HEK293 (cell line): Measurements from ENCODE around the gene CES1.

Experiments
- CTCF ChIA-PET: fragments of 350-600 bp; formaldehyde crosslinking; extraction: SDS; loops from one replicate; lab custom pipeline; 2021; ENCODE audit warnings: antibody characterized with exemption; lab: Yijun Ruan, JAX
- POLR2A ChIA-PET: fragments of 300-600 bp; formaldehyde crosslinking; extraction: SDS; loops from one replicate; lab custom pipeline; 2020; ENCODE audit warnings: antibody characterized with exemption, inconsistent platforms; lab: Yijun Ruan, JAX
- H3K27ac ChIP-seq: fragments of 200-500 bp; sonication (Bioruptor generic); 2 replicates; pipeline ENCODE4 v1.5.1; 2014; ENCODE audit warnings: low read depth, low read length, control low read depth, inconsistent platforms; ENCODE audit errors: extremely low read depth
- H3K36me3 ChIP-seq, 2 experiments: fragments of 200-500 bp in 1 of 2; sonication (Bioruptor generic) in 1 of 2; 1 replicate in 1 of 2; 2 replicates in 1 of 2; pipeline ENCODE4 v1.5.1; 2014 to 2017; ENCODE audit warnings: inconsistent platforms in 2 of 2, low read length in 2 of 2; ENCODE audit not compliant: control insufficient read depth in 2 of 2, insufficient read depth in 1 of 2
- H3K4me1 ChIP-seq: fragments of 200-500 bp; sonication (Bioruptor generic); 2 replicates; pipeline ENCODE4 v1.5.1; 2014; ENCODE audit warnings: mild to moderate bottlenecking, low read length, inconsistent platforms; ENCODE audit not compliant: control insufficient read depth, insufficient read depth
- H3K4me3 ChIP-seq: 2 replicates; pipeline ENCODE4 v1.5.1; 2011; ENCODE audit warnings: low read depth, mild to moderate bottlenecking, control low read depth, low read length, moderate library complexity
- H3K9me3 ChIP-seq: fragments of 200-500 bp; sonication (Bioruptor generic); 2 replicates; pipeline ENCODE4 v1.5.1; 2014; ENCODE audit warnings: low read depth, low read length, inconsistent platforms; ENCODE audit not compliant: control insufficient read depth, insufficient read depth
- GLIS1 ChIP-seq: fragments of 450-650 bp; formaldehyde crosslinking; IDR thresholded peaks from 2 replicates; pipeline ENCODE4 v1.5.1; 2016; ENCODE audit warnings: missing biosample characterization, missing genetic modification characterization
- MZF1 ChIP-seq: fragments of 450-650 bp; formaldehyde crosslinking; IDR thresholded peaks from 2 replicates; pipeline ENCODE4 v1.5.1; 2017; ENCODE audit warnings: missing biosample characterization, missing genetic modification characterization, borderline replicate concordance
- ZFP3 ChIP-seq: fragments of 450-650 bp; formaldehyde crosslinking; IDR thresholded peaks from 2 replicates; pipeline ENCODE4 v1.5.1; 2016; ENCODE audit warnings: low read depth, missing biosample characterization, missing genetic modification characterization
- ZNF146 ChIP-seq: fragments of 450-650 bp; formaldehyde crosslinking; IDR thresholded peaks from 2 replicates; pipeline ENCODE4 v1.5.1; 2016; ENCODE audit warnings: missing biosample characterization, missing genetic modification characterization
- ZNF16 ChIP-seq: fragments of 450-650 bp; formaldehyde crosslinking; IDR thresholded peaks from 2 replicates; pipeline ENCODE4 v1.5.1; 2016; ENCODE audit warnings: low read depth, missing biosample characterization, missing genetic modification characterization
- ZNF174 ChIP-seq: fragments of 450-650 bp; formaldehyde crosslinking; IDR thresholded peaks from 2 replicates; pipeline ENCODE4 v1.5.0; 2017; ENCODE audit warnings: missing biosample characterization, mild to moderate bottlenecking, missing genetic modification characterization
- ZNF2 ChIP-seq: fragments of 450-650 bp; formaldehyde crosslinking; IDR thresholded peaks from 2 replicates; pipeline ENCODE4 v1.5.1; 2016; ENCODE audit warnings: missing biosample characterization, missing genetic modification characterization
- ZNF324 ChIP-seq: fragments of 450-650 bp; formaldehyde crosslinking; IDR thresholded peaks from 2 replicates; pipeline ENCODE4 v1.5.1; 2016; ENCODE audit warnings: missing biosample characterization, missing genetic modification characterization
- ZNF404 ChIP-seq: fragments of 450-650 bp; formaldehyde crosslinking; IDR thresholded peaks from 2 replicates; pipeline ENCODE4 v1.5.1; 2017; ENCODE audit warnings: missing biosample characterization, missing genetic modification characterization
- ZNF426 ChIP-seq: fragments of 450-650 bp; formaldehyde crosslinking; IDR thresholded peaks from 2 replicates; pipeline ENCODE4 v1.5.1; 2017; ENCODE audit warnings: missing biosample characterization, missing genetic modification characterization, mild to moderate bottlenecking, inconsistent platforms, moderate library complexity
- ZNF473 ChIP-seq: fragments of 450-650 bp; formaldehyde crosslinking; IDR thresholded peaks from 2 replicates; pipeline ENCODE4 v1.5.1; 2017; ENCODE audit warnings: missing biosample characterization, missing genetic modification characterization
- ZNF544 ChIP-seq: fragments of 450-650 bp; formaldehyde crosslinking; IDR thresholded peaks from 2 replicates; pipeline ENCODE4 v1.5.0; 2017; ENCODE audit warnings: missing biosample characterization, missing genetic modification characterization
- ZNF548 ChIP-seq: fragments of 450-650 bp; formaldehyde crosslinking; IDR thresholded peaks from 2 replicates; pipeline ENCODE4 v1.5.1; 2016; ENCODE audit warnings: missing biosample characterization, missing genetic modification characterization
- ZNF561 ChIP-seq: fragments of 450-650 bp; IDR thresholded peaks from 2 replicates; pipeline ENCODE4 v1.5.1; 2018; ENCODE audit warnings: missing biosample characterization, missing genetic modification characterization, borderline replicate concordance
- ZNF654 ChIP-seq: fragments of 450-650 bp; formaldehyde crosslinking; IDR thresholded peaks from 2 replicates; pipeline ENCODE4 v1.5.1; 2016; ENCODE audit warnings: low read depth, missing biosample characterization, missing genetic modification characterization
- ZNF658 ChIP-seq: fragments of 450-650 bp; formaldehyde crosslinking; IDR thresholded peaks from 2 replicates; pipeline ENCODE4; 2016; ENCODE audit warnings: missing biosample characterization, missing genetic modification characterization
- ZSCAN30 ChIP-seq: fragments of 450-650 bp; IDR thresholded peaks from 2 replicates; pipeline ENCODE4 v1.5.1; 2018; ENCODE audit warnings: missing biosample characterization, mild to moderate bottlenecking, missing genetic modification characterization, moderate library complexity
- TF ChIP-seq, protein P1 (sequence below): fragments of 450-650 bp; formaldehyde crosslinking; IDR thresholded peaks from 2 replicates; pipeline ENCODE4 v1.5.1; 2017; ENCODE audit warnings: missing biosample characterization, mild to moderate bottlenecking, missing genetic modification characterization, moderate library complexity
- TF ChIP-seq, protein P2 (sequence below): fragments of 450-650 bp; formaldehyde crosslinking; IDR thresholded peaks from 2 replicates; pipeline ENCODE4 v1.5.1; 2016; ENCODE audit warnings: missing biosample characterization, missing genetic modification characterization
- TF ChIP-seq, protein P3 (sequence below): fragments of 450-650 bp; formaldehyde crosslinking; IDR thresholded peaks from 2 replicates; pipeline ENCODE4 v1.5.0; 2017; ENCODE audit warnings: missing biosample characterization, missing genetic modification characterization, borderline replicate concordance
- TF ChIP-seq, protein P4 (sequence below): fragments of 450-650 bp; formaldehyde crosslinking; IDR thresholded peaks from 2 replicates; pipeline ENCODE4 v1.5.1; 2016; ENCODE audit warnings: missing biosample characterization, missing genetic modification characterization
- TF ChIP-seq, protein P5 (sequence below): fragments of 450-650 bp; formaldehyde crosslinking; IDR thresholded peaks from 2 replicates; pipeline ENCODE4 v1.5.1; 2016; ENCODE audit warnings: missing biosample characterization, missing genetic modification characterization

Gene CES1

DNA sequence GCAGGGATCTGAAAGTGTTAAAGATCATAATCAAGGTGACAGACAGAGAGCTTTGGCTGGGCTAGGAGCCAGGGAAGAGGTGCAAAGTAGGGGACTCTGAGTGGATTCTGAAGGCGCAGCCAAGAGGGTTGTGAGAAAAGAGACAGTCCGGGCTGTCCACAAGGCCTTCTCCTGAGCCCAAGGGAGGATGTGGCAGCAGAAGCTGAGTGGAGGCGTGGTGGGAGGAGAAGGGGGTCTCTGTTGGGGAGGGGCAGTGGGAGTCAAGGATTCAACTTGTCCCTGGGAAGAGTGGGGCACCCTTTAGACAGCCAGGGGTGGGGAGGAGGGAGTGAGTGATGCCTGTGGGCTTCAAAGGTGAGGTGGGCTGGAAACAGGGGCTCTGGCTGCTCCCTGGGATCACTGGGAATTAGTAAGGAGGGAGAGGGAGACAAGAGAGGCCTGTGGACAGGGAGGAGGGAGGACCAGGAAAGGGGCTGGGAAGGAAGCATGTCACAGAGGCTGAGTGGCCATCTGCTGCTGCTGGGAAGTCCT lies 10.6 kb downstream of the CES1 start (continued):
- TF ChIP-seq, protein P1, sequence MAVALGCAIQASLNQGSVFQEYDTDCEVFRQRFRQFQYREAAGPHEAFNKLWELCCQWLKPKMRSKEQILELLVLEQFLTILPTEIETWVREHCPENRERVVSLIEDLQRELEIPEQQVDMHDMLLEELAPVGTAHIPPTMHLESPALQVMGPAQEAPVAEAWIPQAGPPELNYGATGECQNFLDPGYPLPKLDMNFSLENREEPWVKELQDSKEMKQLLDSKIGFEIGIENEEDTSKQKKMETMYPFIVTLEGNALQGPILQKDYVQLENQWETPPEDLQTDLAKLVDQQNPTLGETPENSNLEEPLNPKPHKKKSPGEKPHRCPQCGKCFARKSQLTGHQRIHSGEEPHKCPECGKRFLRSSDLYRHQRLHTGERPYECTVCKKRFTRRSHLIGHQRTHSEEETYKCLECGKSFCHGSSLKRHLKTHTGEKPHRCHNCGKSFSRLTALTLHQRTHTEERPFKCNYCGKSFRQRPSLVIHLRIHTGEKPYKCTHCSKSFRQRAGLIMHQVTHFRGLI (tag by site-specific recombination) = no peak
- TF ChIP-seq, protein P2, sequence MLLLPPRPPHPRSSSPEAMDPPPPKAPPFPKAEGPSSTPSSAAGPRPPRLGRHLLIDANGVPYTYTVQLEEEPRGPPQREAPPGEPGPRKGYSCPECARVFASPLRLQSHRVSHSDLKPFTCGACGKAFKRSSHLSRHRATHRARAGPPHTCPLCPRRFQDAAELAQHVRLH = no peak
- TF ChIP-seq, protein P3, sequence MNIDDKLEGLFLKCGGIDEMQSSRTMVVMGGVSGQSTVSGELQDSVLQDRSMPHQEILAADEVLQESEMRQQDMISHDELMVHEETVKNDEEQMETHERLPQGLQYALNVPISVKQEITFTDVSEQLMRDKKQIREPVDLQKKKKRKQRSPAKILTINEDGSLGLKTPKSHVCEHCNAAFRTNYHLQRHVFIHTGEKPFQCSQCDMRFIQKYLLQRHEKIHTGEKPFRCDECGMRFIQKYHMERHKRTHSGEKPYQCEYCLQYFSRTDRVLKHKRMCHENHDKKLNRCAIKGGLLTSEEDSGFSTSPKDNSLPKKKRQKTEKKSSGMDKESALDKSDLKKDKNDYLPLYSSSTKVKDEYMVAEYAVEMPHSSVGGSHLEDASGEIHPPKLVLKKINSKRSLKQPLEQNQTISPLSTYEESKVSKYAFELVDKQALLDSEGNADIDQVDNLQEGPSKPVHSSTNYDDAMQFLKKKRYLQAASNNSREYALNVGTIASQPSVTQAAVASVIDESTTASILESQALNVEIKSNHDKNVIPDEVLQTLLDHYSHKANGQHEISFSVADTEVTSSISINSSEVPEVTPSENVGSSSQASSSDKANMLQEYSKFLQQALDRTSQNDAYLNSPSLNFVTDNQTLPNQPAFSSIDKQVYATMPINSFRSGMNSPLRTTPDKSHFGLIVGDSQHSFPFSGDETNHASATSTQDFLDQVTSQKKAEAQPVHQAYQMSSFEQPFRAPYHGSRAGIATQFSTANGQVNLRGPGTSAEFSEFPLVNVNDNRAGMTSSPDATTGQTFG = no peak
- no peak for TF ChIP-seq ZNF544
- TF ChIP-seq, protein P4, sequence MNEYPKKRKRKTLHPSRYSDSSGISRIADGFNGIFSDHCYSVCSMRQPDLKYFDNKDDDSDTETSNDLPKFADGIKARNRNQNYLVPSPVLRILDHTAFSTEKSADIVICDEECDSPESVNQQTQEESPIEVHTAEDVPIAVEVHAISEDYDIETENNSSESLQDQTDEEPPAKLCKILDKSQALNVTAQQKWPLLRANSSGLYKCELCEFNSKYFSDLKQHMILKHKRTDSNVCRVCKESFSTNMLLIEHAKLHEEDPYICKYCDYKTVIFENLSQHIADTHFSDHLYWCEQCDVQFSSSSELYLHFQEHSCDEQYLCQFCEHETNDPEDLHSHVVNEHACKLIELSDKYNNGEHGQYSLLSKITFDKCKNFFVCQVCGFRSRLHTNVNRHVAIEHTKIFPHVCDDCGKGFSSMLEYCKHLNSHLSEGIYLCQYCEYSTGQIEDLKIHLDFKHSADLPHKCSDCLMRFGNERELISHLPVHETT (tag by site-specific recombination) = no peak
- no peak for TF ChIP-seq MZF1 (tag by site-specific recombination)

DNA sequence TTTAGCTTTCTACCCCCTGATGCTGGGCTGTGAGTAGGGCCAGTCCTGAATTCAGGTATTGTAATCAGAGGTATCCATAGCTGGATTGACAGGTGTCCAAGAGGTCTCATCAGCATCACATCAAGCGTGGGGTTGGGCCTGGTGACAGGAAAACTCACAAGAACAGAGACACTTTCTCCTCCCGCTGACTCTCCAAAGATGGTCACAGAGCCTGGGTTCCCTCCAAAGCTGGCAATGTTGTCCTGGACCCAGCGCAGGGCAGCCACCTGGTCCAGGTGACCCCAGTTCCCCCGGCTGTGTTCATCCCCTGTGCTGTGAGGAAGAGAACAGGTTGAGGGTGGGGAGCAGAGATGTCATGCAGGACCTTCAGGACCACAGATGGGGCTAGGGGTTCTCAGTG lies 11.7 kb downstream of the CES1 start:
- CTCF ChIA-PET = interaction anchor here (0.6 kb wide), 1 partner anchor 20 kb away, joined by 3 read pairs; no protein-coding TSS in a partner anchor
- Histone ChIP-seq H3K4me3 (no peak overlapping the region), H3K36me3 (no peaks in the 10 kb centered on the region), H3K9me3 (no peaks in the 10 kb centered on the region), H3K4me1 (no peaks in the 10 kb centered on the region), H3K27ac (no peak overlapping the region)
- POLR2A ChIA-PET = no interaction called here
- TF ChIP-seq, protein P5, sequence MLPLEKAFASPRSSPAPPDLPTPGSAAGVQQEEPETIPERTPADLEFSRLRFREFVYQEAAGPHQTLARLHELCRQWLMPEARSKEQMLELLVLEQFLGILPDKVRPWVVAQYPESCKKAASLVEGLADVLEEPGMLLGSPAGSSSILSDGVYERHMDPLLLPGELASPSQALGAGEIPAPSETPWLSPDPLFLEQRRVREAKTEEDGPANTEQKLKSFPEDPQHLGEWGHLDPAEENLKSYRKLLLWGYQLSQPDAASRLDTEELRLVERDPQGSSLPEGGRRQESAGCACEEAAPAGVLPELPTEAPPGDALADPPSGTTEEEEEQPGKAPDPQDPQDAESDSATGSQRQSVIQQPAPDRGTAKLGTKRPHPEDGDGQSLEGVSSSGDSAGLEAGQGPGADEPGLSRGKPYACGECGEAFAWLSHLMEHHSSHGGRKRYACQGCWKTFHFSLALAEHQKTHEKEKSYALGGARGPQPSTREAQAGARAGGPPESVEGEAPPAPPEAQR (tag by site-specific recombination) = no peak
- TF ChIP-seq ZNF473 (tag by site-specific recombination) = no peak
- no peak for TF ChIP-seq ZNF324
- TF ChIP-seq ZNF548 = no peak
- no peak for TF ChIP-seq ZNF404 (tag by site-specific recombination)
- TF ChIP-seq GLIS1 (tag by site-specific recombination) = no peak
- TF ChIP-seq ZFP3 = no peak
- TF ChIP-seq ZSCAN30 = no peak

DNA sequence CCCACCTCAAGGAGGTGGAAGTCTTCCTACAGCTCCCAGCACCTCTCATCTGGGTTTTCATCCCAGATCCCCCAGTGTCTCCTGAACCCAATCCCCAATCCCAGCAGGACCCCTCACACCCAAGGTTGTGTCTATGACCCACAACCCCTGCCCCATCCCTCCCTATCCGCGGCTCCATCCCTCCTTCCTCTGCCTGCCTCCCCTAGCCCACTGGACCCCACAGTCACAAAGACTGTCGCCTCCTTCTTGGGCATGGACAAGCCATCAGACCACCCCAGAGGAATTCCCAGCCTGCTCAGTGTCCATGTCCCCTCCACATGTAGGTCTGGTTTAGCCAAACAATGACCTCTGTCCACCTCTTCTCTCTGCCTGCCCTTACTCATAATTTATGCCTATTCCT lies 12.3 kb downstream of the CES1 start:
- CTCF ChIA-PET = no interaction called here
- POLR2A ChIA-PET = no interaction called here
- TF ChIP-seq ZNF561 (tag by site-specific recombination) = no peak
- TF ChIP-seq ZNF146 (tag by site-specific recombination) = no peak
- TF ChIP-seq ZNF426 = no peak
- TF ChIP-seq, protein P1 (tag by site-specific recombination) = no peak
- no peak for TF ChIP-seq ZNF174 (tag by site-specific recombination)
- no peak for TF ChIP-seq ZNF16 (tag by site-specific recombination)
- no peak for TF ChIP-seq ZNF654
- no peak for TF ChIP-seq ZNF2 (tag by site-specific recombination)
- TF ChIP-seq ZNF658 (tag by site-specific recombination) = no peak

More for the DNA sequence above, 12.3 kb downstream of the CES1 start:
- Histone ChIP-seq H3K27ac (no peak overlapping the region), H3K36me3 (no peaks in the 10 kb centered on the region), H3K4me3 (no peak overlapping the region), H3K9me3 (no peaks in the 10 kb centered on the region), H3K4me1 (no peaks in the 10 kb centered on the region)
